GM10847 (cell line): Measurements from ENCODE around the gene UQCC2.

Source experiments
- POLR2A ChIP-seq: IDR thresholded peaks from 2 replicates; pipeline ENCODE4 v1.6.1; 2011; ENCODE audit not compliant: insufficient read length; ENCODE audit errors: extremely low read depth

Gene UQCC2

GRCh38 chr6:33711140-33712129 lies at the start of gene UQCC2:
Gene UQCC2 (minus strand): TSS chr6:33711700. CDS start chr6:33711686, 14 bp downstream.
- peak; percentile 93 for TF ChIP-seq POLR2A

- no peak for TF ChIP-seq POLR2A
Observed at GRCh38 chr6:33759887-33760629, 48.6 kb upstream of the UQCC2 start.

GRCh38 chr6:33758815-33759216 lies 47.3 kb upstream of the UQCC2 start:
- no peak for TF ChIP-seq POLR2A

DNA sequence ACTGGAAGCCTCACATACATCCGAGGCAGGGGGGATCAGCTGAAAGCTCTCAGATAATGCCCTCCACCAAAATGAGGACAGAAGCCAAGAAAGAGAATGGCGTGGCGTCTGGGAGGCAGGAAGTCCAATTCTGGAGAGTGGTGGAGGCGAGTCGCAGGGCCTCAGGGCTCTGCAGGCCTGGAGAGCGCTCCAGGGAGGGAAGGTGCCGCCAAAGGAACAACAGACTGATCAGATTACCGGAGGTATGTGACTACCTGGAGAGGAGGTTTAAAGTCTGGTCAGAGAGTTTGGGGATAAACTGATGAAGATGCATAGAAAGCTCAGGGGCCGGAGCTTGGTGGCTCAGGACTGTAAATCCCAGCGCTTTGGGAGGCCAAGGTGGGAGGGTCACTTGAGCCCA lies 46.4 kb upstream of the UQCC2 start:
- no peak for TF ChIP-seq POLR2A

GRCh38 chr6:33757113-33757512 lies 45.6 kb upstream of the UQCC2 start:
- no peak for TF ChIP-seq POLR2A

DNA sequence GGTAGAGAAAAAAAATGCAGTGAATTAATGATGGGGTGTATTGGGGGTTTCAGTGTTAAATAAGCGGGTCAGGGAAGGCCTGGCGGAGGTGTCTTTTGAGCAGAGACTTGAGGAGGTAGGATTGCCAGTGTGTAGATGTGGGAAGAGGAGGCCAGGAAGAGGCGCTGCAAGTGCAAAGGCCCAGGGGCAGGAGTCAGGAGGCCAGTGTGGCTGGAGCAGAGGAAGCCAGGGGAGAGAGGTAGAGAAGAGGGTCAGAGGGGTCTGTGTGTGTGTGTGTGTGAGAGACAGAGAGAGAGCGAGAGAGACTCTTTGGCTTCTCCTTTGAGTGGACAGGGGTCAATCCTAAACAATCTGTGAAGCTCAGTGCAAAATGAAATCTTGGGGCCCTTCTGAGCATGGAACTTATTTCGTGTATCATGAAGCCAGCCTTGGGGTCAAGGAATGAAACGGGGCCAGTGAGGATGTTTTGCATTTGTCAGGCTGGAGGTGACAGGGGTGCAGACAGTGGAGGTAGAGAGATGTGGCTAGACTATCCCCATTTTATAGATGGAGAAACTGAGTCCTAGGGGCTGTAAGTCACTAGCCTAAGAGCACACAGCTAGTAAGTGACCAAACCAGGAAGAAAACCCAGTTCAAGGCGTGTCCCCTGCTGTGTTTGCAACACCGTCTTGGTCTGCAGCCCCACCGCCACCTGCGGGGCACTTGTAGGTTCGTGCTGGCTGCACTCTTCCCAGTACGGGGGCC lies 44.9 kb upstream of the UQCC2 start:
- no peak for TF ChIP-seq POLR2A

DNA sequence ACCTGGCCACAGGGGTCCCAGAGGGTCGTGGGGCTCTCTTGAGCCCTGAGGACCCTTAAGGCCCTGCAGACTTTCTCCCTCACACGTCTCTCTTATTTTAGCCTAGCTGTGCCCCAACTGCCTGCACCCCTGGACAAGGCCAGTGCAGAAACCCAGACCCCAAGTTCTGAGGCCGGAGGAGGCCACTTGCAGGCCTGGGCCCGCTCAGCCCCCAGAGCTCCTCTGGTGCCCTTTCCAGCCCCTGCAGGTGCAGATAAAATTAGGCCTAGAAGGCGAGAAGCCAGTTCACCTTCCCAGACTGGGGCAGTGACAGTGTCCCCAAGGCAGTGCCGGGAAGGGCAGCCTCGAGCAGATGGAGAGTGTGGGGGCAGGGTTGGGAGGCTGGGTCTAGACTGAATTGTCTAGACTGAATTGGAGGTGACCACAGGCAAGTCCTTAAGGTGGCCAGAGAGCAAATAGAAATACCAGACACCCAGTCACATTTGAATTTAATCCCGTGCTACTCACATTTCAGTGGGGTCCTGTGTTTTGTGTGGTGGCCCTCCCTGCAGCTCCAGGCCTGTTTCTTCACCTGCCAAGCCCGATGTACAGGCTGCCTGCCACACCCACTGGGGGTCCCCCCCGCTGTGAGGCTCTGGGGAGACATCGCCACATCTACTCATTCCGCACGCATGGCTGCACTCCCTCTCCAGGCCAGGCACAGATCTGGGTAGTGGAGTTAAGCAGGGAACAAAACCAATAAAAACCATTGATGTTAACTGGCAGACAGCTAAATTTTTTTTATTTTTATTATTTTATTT lies 43.8 kb upstream of the UQCC2 start:
- no peak for TF ChIP-seq POLR2A

- no peak for TF ChIP-seq POLR2A
Observed at GRCh38 chr6:33754222-33754621, 42.7 kb upstream of the UQCC2 start.

- TF ChIP-seq POLR2A: no peak
Observed at GRCh38 chr6:33752646-33753015, 41.1 kb upstream of the UQCC2 start.

- no peak for TF ChIP-seq POLR2A
Observed at GRCh38 chr6:33751771-33752645, 40.5 kb upstream of the UQCC2 start.

DNA sequence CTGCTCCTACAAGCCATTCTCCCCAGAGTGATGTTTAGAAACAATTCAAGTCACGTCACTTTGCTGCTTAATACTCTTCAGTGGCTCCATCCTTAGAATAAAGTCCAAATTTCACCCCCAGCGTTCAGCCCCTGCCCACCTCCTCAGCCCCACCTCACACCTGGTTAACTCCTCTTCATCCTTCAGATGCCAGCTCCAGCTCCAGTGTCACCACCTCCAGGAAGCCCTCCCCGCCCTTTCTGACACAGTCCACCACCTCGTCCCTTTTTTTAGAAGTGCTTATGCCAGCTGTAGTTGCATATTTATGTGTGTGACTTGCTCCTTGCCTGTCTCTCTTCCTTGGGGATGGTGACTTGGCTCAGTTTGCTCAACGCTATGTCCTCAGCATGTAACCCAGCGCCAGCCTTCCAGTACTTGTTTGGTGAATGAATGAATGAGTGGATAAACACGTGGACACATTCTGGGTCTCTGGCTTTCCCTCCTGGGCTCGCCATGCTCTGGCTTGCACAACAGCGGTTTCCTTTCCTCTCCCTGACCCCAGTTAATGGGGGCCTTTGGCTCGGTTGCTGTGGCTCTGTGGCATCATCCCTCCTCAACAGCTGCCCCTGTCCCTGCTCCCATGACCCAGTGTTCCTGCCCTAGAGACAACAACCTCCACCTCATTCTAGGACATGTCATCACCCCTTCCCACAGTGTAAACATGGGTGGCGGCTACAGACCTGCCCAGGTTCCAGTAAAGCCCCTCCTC lies 38.9 kb upstream of the UQCC2 start:
- TF ChIP-seq POLR2A: no peak

DNA sequence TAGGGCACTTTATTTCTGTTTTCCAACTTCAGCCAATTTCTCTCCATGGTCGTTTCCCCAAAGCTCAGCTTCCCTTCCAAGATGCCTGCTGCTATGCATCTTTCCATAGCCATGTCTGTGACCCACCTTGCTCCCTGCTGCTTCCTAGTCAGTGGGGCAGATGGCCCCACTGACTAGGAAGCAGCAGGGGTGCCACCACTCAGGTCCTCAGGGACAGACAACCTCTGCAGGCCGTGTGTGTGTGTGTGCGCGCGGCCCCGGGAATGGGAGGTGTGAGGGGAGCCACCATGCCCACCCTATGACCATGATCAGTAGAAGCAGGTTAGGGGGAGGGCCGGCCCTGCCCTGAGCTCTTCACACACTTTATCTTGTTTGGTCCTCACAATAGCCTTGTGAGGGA lies 37.9 kb upstream of the UQCC2 start:
- no peak for TF ChIP-seq POLR2A

- TF ChIP-seq POLR2A: no peak
Observed at GRCh38 chr6:33748841-33749240, 37.3 kb upstream of the UQCC2 start.
